Limb (tissue), 2 donors: ENCODE measurements around the gene NELFA.

Experiments used
- DNase-seq, 2 donors: peaks; one replicate each; pipeline ENCODE4 v3.0.0-alpha.2; 2016; ENCODE audit errors: extremely low spot score in 2 of 2

The NELFA gene

DNA sequence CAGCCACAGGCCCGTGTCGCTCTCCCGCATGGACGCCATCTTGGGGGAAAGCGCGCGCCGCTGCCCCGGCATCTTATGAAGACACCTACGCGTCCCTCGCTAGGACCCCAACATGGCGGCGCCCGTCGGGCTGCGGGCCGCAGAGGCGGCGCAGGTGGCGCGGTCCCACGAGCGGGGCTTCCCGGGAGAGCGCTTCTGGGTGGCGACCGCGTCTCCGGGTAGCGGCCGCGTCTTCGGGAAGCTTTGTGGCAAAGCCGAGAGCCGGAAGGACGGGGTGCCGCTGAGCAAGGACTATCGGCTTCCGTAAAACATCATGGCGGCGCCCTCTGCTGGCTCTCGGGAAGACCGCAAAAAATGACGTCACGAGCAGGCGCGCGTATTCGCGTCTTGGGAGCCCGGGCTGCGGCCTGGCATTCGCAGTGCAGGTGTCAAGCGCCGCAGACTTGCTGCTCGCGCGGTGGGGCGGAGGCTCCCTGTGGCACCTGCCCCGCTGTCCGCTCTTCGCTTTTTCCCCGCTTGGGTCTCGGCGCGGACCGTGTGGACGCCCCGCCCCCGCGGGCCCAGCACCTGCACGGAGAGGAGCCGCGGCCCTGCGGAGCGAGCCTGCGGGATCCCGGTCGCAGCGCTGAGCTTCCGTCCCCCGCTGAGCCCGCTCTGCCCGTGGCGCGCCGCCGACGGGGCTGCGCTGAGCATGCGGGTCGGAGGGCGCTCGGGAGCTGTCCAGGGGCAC lies at the start of gene NELFA:
Gene NELFA, minus strand, starts transcription at position 54 of the 730 bp plus-strand sequence. Its CDS starts 15 bp downstream, at position 39.
- DNase-seq = peak; percentile 96

GRCh38 chr4:2057382-2058065 lies 48.8 kb upstream of the NELFA start:
- no peak for DNase-seq

DNA sequence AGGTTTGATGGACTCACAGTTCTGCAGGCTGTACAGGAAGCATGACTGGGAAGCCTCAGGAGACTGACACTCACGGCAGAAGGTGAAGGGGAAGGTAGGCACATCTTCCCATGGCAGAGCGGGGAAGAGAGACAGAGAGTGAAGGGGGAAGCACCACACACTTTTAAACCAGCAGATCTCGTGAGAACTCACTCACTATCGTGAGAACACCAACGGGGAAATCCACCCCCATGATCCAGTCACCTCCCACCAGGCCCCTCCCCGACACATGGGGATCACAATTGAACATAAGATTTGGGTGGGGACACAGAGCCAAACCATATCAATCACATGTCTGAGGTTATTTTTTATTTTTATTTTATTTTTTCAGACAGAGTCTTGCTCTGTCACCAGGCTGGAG lies 45.4 kb upstream of the NELFA start:
- peak in 1 of 2 donors; percentile 16 for DNase-seq

DNA sequence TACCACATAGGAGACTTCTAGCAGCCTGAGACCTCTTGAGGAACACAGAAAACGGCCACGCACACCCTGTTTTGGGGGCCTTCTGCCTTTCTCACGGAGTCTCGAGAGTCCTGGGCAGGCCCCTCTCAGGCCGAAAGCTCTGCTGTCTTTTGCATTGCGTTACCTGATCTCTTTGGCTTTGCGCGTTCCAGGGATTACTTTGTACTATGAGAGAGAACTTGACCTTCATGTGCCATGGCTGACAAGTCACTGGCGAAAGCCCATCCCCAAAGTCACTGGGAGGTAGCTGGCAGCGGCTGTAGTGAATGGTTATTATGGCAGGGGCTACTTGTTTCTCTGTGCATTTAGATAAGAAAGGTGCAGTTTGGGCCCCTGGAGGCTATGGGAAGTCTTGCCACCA lies 42.3 kb upstream of the NELFA start:
- no peak for DNase-seq

DNA sequence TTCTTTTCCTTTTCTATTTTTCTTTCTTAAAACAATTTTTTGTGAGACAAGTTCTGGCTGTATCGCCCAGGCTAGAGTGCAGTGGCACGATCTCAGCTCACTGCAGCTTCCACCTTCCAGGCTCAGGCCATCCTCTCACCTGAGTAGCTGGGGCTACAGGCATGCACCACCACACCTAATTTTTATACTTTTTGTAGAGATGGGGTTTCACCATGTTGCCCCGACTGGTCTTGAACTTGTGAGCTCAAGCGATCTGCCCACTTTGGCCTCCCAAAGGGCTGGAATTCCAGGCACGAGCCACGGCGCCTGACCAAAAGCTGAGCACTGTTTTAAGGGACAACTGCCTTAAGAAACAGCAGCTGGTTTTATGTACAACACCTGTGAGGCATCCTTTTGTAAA lies 41.0 kb upstream of the NELFA start:
- DNase-seq = no peak

GRCh38 chr4:2049381-2049780 lies 40.6 kb upstream of the NELFA start:
- no peak for DNase-seq

- no peak for DNase-seq
These were observed 40.1 kb upstream of the NELFA start for GRCh38 chr4:2048831-2049230.

GRCh38 chr4:2047781-2048581 lies 39.2 kb upstream of the NELFA start:
- no peak for DNase-seq

DNA sequence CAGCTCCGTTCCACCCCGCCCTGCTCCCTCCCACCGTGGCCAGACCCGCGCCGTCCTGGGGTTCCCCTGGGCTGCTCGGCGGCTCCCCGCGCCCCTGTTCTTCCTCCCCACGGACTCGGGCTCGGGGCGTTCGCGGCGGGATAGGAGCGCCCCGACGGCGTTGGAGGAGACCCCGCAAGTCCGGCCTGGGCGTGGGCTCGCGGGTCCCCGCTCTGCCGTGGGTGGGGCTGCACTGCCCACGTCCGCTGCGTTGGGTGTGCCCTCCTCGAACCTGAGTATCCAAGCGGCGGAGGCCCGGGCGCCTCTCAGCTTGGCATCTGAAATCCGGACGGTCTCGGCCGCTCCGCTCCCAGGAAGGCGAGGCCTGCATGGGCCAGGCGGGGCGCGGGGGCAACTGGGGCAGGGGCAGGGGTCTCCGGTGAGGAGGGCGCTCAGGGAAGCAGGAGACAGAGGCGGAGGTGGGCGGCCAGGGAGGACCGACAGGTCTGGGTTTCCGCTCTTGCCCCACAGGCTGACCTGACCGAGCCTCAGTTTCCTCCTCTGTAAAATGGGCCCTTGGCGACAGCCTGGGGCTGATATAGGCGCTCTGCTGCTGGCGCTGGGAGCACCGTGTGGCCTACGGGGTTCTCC lies 38.4 kb upstream of the NELFA start:
- DNase-seq = peak in 1 of 2 donors; percentile 38

DNA sequence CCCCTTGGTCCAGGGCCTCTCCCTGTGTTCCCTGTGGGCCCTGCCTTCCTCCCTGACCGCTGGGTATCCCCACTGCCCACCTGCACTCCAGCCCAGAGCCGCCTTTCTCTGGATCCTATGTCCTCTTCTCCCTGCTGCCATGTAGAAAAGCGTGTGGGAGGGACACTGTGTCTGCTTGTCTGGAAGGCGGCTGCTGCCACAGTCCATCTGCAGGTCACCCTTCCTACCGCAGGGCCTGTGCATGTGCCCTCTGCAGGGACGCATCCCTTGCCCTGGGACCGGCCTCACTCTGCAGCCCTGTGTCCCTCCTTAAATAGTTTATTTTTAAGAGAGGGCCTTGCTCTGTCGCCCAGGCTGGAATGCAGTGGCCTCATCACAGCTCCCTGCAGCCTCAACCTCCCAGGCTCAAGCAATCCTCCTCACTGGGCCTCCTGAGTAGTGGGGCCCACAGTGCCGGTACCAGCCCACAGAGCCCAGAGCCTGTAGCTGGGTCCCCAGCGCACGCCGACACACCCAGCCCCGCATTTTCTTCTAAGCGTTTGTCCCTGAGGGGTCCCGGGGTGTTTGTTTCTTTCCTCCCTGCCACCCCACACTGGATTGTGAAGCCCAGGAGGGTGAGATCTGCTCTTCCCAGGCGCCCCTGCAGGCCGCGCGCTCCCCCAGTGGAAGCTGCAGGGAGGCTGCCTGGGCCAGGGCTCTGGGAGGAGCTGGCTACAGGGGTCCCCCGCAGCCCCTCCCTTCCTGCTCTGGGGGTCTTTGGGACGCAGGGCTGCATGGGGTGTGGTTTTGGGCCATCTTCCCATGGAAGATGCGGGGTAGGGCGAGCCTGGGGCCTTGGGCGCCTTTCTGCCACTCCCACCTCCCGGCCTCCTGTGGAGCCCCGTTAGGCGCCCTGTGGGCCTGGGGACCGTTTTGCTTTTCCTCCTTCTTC lies 37.5 kb upstream of the NELFA start:
- DNase-seq = peak in 1 of 2 donors; percentile 38

- DNase-seq = peak in 1 of 2 donors; percentile 38
These were observed 36.8 kb upstream of the NELFA start for GRCh38 chr4:2045518-2045951.

DNA sequence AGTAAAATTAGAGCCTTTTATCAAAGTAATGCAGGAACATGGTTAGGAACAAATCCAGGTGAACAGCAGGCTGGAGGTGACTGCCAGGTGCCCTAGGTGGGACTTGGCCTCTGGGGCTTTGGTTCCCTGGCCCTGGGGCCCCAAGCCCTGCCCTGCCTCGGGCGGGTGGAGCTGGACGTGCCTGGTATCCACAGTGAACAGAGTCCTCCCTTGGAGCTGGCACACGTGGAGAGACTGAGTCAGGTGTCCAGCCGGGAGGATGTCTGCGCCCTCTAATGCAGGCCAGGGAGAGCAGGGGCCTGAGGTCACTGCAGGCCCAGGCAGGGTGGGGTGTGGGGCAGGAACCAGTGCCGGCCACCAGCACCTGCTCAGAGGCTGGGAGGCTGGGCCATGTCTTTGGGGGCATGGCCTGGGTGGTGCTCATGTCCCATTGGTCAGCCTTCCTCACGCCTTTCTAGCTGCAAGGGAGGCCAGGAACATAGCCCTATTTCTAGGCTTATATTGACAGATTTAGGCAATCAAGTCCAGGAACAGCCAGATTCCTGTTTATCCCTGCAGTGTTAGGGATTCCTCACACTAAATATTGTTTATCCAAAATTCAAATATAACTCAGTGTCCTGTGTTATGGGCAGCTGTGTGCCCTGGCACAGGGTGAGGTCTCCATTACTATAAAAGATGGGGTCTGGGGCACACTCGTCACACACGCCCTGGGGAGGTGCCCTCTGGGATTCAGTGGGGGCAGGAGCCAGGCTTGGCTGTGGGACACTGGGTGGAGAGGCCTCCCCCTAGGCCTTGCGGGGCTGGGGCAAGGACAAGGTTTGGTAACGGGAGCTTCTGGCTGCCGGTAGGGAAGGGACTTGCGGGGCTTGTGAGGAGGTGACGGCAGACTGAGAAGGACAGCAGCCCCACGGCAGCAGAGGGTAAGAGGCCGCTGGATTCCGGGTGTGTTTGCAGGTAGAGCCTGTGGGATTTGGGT lies 36.1 kb upstream of the NELFA start:
- peak in 1 of 2 donors; percentile 36 for DNase-seq

DNA sequence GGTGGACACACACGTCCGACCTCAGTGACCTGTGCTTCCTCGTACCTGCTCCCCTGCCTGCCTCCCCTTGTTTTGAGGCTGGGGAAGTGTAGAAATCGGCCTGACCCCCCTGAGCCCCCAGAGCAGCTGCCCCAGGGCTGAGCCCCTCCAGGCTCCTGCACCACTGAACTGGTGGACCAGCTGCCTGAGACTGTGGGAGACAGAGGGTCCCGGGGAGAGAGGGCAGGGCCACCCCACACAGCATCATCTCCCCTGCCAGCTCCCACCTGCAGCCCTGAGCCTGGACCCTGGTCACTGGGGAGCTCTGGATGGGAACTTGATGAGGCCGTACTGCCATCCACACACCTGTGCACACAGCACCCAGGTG lies 35.3 kb upstream of the NELFA start:
- DNase-seq = no peak

GRCh38 chr4:2043396-2044118 lies 34.8 kb upstream of the NELFA start:
- DNase-seq = no peak

DNA sequence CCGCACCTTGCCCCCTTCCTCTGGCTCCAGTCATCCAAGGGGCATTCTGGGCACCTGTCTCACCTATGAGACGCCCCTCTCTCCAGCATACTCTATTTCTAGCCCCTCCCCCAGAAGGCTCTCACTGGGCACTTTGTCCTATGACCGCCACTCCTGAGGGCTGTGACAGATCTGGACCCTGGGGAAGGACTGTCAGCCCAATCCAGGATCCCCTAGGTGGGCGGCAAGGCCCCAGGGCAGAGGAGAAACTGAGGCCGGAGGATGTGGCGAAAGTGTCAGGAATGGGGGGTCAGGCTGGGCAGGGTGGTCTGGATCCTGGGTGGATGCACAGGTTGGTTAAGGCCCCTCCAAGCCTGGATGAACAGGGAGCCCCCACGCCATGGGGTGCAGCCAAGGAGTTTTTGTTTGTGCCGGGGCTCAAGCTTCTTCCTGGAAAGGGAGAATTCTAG lies 34.2 kb upstream of the NELFA start:
- peak in 1 of 2 donors; percentile 29 for DNase-seq

DNA sequence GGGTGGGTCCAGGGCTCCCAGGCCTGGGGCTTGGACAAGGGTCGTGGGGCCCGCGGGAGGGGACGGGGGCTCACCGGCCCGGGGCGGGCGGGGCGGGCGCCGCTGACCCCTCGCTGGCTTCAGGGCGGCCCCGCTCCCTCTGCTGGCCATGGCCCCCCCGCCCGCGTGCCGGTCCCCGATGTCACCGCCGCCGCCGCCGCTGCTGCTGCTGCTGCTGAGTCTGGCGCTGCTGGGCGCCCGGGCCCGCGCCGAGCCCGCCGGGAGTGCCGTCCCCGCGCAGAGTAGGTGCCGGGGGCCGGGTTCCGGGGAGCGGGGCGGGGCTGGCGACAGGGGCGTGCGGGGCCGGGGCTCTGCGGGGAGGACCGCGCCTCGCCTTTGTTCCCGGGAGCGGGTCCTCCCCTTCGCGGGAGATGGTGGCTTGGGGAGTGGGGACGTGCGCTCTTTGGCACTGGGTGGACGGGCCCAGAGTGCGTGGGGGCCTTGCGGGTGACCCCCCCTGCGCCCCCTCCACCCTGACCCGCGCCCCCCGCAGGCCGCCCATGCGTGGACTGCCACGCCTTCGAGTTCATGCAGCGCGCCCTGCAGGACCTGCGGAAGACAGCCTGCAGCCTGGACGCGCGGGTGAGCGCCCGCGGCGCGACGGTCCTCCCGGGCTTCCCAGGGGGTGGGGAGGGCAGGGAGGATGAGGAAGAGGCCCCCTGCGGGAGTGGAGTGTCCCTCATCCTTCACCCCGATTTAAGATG lies 33.6 kb upstream of the NELFA start:
- DNase-seq = no peak

GRCh38 chr4:2041239-2042130 lies 32.7 kb upstream of the NELFA start:
- peak; percentile 70 to 89 for DNase-seq
